Ureter (tissue), 1 donor: ENCODE data around the gene SMARCD2. TPM values are rescaled to one million over a fixed set of nuclear protein-coding genes. Genes with fewer than 3 reads are reported as not detected.
A peak's percentile ranks its signal among the peaks of the same experiment; 100 is the strongest.
"Not testable (repeated sequence)": the region's sequence is repeated elsewhere in the genome, so short reads cannot be mapped to it uniquely, and the experiment has no call there.

Source experiments
- DNase-seq: peaks from one replicate; pipeline ENCODE4 v3.0.0-alpha.2; 2020; ENCODE audit warnings: low spot score
- total RNA-seq: library from RNA; stranded (reverse); gene quantifications from one replicate; pipeline ENCODE4 v1.2.4, GENCODE V29; 2023
- donor health status: DM: yes; HTN: yes; CAD: no.

The SMARCD2 gene
- total RNA-seq: 90.6 TPM

- peak; percentile 99 for DNase-seq
These were observed at the start of gene SMARCD2 for GRCh38 chr17:63842540-63843386. Gene SMARCD2, minus strand, starts transcription at chr17:63842685. Its CDS starts 11 bp downstream, at chr17:63842674.

DNA sequence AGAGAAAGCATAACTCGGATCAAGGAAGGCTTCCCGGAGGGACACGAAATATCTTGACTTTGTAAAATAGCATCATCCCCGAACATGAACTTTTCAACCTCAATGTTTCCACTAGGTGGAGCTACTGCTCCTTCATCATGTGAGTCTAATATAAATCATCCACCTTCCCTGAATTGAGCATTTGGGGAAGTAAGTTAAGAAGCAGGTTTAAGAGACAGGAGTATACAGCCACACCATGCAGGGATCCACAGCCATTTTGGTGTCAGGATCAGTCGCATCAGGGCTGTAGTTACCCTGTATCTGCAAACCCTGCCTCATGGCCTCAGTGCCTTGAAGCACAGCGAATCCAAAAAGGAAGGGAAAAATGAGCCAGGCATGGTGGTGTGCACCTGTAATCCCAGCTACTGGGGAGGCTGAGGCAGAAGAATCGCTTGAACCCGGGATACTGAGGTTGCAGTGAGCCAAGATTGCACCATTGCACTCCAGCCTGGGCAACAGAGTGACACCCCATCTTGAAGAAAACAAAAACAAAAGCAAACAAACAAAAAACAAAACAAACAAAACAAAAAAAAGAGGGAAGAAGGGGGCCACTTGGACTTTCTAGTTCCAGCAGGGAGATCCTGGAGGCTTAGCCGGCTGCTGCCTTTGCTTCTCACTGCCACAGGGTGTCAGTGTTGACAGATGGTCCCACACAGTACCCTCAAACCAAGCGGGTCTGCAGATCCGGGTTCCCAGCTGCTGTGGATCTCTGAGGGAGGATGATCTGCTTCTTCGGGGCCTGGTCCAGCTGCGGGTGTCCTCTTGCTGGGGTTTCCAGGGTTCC lies 46.8 kb upstream of the SMARCD2 start:
- DNase-seq: not testable (repeated sequence)

GRCh38 chr17:63885119-63885518 lies 42.6 kb upstream of the SMARCD2 start:
- DNase-seq: not testable (repeated sequence)

DNA sequence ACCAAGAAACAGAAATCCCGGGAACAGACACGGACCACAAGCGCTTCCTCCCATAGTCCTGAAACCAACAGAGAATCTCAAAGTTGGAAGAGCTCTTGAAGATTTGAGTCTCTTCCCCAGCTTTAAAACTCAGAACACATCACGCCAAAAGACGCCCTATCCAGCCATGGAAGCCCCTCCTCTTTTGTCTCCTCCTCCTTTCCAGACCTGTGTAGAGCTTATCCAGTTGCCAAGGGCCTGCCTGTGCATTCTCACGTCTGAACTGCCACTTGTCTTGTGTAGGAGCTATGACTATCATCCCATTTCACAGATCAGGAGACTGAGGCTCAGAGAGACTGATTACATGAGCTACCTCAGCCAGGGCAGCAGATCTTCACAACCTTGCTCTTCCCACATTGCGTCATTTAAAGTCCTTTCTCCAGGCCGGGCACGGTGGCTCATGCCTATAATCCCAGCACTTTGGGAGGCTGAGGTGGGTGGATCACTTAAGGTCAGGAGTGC lies 40.2 kb upstream of the SMARCD2 start:
- DNase-seq: not testable (repeated sequence)

- peak; percentile 51 for DNase-seq
These were observed 39.6 kb upstream of the SMARCD2 start, which contains the start of gene GH2 for GRCh38 chr17:63881935-63882601. Gene GH2, minus strand, starts transcription at chr17:63881944. Its CDS starts 143 bp downstream, at chr17:63881801.

DNA sequence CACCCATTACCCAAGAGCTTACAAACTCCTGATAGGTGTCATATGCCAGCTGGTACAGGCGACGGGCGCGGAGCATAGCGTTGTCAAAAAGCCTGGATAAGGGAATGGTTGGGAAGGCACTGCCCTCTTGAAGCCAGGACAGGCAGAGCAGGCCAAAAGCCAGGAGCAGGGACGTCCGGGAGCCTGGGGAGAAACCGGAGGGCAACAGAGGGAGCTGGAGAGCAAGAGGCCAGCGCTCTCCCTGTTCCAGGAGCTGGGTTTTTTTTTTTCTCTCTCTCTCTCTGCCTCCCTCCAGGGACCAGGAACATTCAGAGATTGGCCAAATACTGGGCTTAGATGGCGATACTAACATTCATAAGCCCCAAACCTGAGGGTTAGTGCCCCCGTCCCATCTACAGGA lies 38.9 kb upstream of the SMARCD2 start:
- not testable (repeated sequence) for DNase-seq

DNA sequence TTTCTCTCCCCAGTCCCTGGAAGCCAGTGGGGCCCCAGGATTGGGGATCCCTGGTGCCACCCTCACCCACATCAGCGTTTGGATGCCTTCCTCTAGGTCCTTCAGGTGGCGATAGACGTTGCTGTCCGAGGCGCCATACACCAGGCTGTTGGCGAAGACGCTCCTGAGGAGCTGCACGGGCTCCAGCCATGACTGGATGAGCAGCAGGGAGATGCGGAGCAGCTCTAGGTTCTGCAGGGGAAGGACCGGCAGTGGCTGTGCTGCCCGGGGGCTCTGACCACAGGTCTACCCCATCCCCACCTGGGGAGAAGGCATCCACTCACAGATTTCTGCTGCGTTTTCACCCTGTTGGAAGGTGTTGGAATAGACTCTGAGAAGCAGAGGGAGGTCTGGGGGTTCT lies 38.2 kb upstream of the SMARCD2 start:
- DNase-seq: no peak

- DNase-seq: not testable (repeated sequence)
These were observed 35.9 kb upstream of the SMARCD2 start for GRCh38 chr17:63878413-63878812.

GRCh38 chr17:63874693-63875092 lies 32.2 kb upstream of the SMARCD2 start:
- not testable (repeated sequence) for DNase-seq

DNA sequence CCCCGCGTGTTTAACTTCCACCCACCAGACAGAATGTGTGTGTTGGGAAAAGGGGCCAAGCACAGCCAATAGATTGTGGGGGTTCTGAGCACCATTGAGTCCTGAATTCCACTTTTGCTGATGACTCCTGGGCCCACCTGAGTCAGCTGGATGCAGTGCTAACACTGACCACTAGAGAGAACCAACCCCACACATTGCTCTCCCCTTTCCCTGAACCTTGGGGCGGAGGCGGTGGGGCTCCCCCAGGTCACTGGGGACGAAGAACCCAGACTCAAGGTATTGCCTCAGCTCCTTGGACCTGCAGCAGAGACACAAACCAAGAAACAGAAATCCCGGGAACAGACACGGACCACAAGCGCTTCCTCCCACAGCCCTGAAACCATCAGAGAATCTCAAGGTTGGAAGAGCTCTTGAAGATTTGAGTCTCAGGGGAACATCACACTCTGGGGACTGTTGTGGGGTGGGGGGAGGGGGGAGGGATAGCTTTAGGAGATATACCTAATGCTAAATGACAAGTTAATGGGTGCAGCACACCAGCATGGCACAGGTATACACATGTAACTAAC lies 31.7 kb upstream of the SMARCD2 start:
- DNase-seq: not testable (repeated sequence)

DNA sequence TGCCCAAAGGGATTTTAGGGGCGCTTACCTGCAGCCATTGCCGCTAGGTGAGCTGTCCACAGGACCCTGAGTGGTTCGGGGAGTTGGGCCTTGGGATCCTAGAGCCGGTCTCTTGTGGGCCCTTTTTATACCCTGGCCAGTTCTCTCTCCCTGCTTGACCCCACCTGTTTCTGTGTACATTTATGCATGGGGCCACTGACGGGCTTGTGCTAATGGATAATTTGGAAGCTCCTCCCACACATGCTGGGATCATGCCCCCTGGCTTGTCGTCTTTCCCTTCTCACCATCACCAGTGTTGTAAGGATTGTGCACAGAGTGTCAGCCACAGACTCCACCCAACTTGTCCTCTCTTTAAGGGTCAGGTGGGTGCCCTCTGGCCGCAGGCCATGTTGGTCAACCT lies 31.1 kb upstream of the SMARCD2 start, which contains the start of gene CSH2:
CSH2 (minus strand) TSS at position 101 of the 400 bp plus-strand sequence; CDS start at position 38, 63 bp downstream.
- DNase-seq: not testable (repeated sequence)

GRCh38 chr17:63871646-63872365 lies 29.3 kb upstream of the SMARCD2 start:
- DNase-seq: not testable (repeated sequence)

DNA sequence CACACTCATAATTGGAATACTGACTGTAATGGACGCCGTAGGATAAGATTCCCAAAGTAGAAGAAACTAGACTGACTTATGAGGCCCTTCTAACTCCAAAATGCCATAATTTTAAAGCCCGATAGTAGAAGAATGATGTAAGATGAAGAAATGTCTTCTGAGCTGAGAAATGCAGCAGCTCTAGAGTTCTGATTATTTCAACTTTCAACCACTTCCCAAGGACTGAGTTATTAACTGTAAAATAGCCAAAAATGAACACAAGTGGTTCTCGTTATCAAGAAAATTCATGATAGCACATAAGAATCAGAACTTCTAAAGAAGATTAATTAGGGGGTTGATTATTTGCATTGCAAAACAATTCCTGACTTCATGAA lies 27.8 kb upstream of the SMARCD2 start:
- DNase-seq: not testable (repeated sequence)

GRCh38 chr17:63869491-63870291 lies 27.2 kb upstream of the SMARCD2 start:
- not testable (repeated sequence) for DNase-seq

- not testable (repeated sequence) for DNase-seq
These were observed 24.1 kb upstream of the SMARCD2 start for GRCh38 chr17:63866625-63867024.

DNA sequence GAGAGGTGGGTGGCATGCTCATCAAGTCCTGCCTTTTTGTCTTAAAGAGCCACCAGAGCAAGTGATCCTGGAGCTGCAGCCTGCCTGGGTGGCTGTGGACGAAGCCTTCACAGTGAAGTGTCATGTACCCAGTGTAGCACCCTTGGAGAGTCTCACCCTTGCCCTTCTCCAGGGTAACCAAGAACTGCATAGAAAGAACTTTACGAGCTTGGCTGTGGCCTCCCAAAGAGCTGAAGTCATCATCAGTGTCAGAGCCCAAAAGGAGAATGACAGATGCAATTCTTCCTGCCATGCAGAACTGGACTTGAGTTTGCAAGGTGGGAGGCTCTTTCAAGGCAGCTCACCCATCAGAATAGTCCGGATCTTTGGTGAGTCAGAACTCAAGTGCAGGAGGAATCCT lies 16.8 kb upstream of the SMARCD2 start:
- DNase-seq: no peak

DNA sequence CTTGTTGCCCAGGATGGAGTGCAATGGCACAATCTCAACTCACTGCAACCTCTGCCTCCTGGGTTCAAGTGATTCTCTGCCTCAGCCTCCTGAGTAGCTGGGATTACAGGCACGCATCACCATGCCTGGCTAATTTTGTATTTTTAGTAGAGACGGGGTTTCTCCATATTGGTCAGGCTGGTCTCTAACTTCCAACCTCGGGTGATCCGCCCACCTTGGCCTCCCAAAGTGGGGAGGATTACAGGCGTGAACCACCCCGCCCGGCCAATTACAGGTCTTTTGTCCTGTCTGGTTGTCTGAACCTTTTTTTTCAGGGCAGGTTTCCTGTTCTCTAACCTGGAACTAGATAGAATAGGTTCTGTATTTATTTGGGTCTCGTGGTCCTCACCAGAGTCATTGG lies 13.9 kb upstream of the SMARCD2 start:
- DNase-seq: not testable (repeated sequence)

GRCh38 chr17:63855185-63855584 lies 12.7 kb upstream of the SMARCD2 start:
- DNase-seq: no peak

- DNase-seq: no peak
These were observed 12.2 kb upstream of the SMARCD2 start for GRCh38 chr17:63854709-63855108.

GRCh38 chr17:63853260-63853659 lies 10.8 kb upstream of the SMARCD2 start:
- no peak for DNase-seq
